Kidney epithelial cell (primary cell): Measurements from ENCODE around the gene DNAJC25. TPM values are rescaled to one million over a fixed set of nuclear protein-coding genes. Genes with fewer than 3 reads are reported as not detected.
A peak's percentile ranks its signal among the peaks of the same experiment; 100 is the strongest.

Source experiments
- DNase-seq: peaks from one replicate; pipeline ENCODE4 v3.0.0-alpha.2; 2010; ENCODE audit warnings: low read depth
- H3K27me3 ChIP-seq: 2 replicates; pipeline ENCODE4 v1.6.0; 2011; ENCODE audit warnings: low read length; ENCODE audit not compliant: control insufficient read depth, insufficient read depth
- H3K36me3 ChIP-seq: 2 replicates; pipeline ENCODE4 v1.5.1; 2011; ENCODE audit warnings: low read length; ENCODE audit not compliant: control insufficient read depth, insufficient read depth
- H3K4me3 ChIP-seq: 2 replicates; pipeline ENCODE4 v1.5.1; 2011; ENCODE audit warnings: low read depth, mild to moderate bottlenecking, control low read depth, low read length
- CTCF ChIP-seq: IDR thresholded peaks from 2 replicates; pipeline ENCODE4 v1.5.1; 2011; ENCODE audit warnings: mild to moderate bottlenecking, moderate library complexity, low read length, control low read depth, inconsistent platforms; ENCODE audit not compliant: insufficient read depth, poor library complexity, severe bottlenecking
- total RNA-seq: library from RNA; depleted of rRNA; stranded (reverse); fragments of >200 nt; gene quantifications from 2 replicates; pipeline ENCODE4 v1.2.3, GENCODE V29; 2015

The DNAJC25 gene
- 5.7 and 8.1 TPM in 2 replicates for total RNA-seq

- DNase-seq: peak; percentile 98
- Histone ChIP-seq H3K36me3 (no peaks in the 10 kb centered on the region), H3K27me3 (no peaks in the 10 kb centered on the region), H3K4me3 (peak within 1 kb of the TSS; percentile 92)
- TF ChIP-seq CTCF: no peak
Observed at GRCh38 chr9:111631214-111631971, at the start of gene DNAJC25. Gene DNAJC25, plus strand, starts transcription at chr9:111631334. Its CDS starts 74 bp downstream, at chr9:111631408.

- no peaks in the 10 kb centered on the region for H3K27me3 ChIP-seq
- TF ChIP-seq CTCF: no peak
- H3K36me3 ChIP-seq: peaks cover 1% of the 10 kb centered on the region
- DNase-seq: no peak
- H3K4me3 ChIP-seq: no peak overlapping the region
Observed at GRCh38 chr9:111582888-111583287, 48.2 kb upstream of the DNAJC25 start.

GRCh38 chr9:111586378-111586777 lies 44.8 kb upstream of the DNAJC25 start:
- TF ChIP-seq CTCF: no peak
- no peak for DNase-seq
- no peak overlapping the region for H3K4me3 ChIP-seq
- H3K27me3 ChIP-seq: no peaks in the 10 kb centered on the region
- H3K36me3 ChIP-seq: peaks cover 1% of the 10 kb centered on the region

- TF ChIP-seq CTCF: no peak
- no peak for DNase-seq
- Histone ChIP-seq H3K27me3 (no peaks in the 10 kb centered on the region), H3K4me3 (no peak overlapping the region), H3K36me3 (no peaks in the 10 kb centered on the region)
Observed at GRCh38 chr9:111588846-111589245, 42.3 kb upstream of the DNAJC25 start.

GRCh38 chr9:111597852-111598732 lies 33.0 kb upstream of the DNAJC25 start:
- no peak for DNase-seq
- H3K27me3 ChIP-seq: no peaks in the 10 kb centered on the region
- peak overlapping the region; percentile 54 for H3K4me3 ChIP-seq
- peak; percentile 82 for TF ChIP-seq CTCF
- H3K36me3 ChIP-seq: peaks cover 4% of the 10 kb centered on the region
